Stimulated activated CD8-positive, alpha-beta memory T cell treated with anti-CD3 and anti-CD28 coated beads, Interleukin-15, amount 100 ng/mL, for 48 hours (primary cell): Measurements from ENCODE around the gene PSME1.
"Not testable (repeated sequence)": the region's sequence is repeated elsewhere in the genome, so short reads cannot be mapped to it uniquely, and the experiment has no call there.

ENCODE experiments used
- DNase-seq, 2 donors: peaks; one replicate each; pipeline ENCODE4 v3.0.0-alpha.2; 2020; ENCODE audit warnings: low read depth in 2 of 2

PSME1 gene

GRCh38 chr14:24105609-24106239, 30.3 kb upstream of the PSME1 start:
- not testable (repeated sequence) for DNase-seq

- no peak for DNase-seq
Measured at GRCh38 chr14:24106672-24107271, 29.2 kb upstream of the PSME1 start.

DNA sequence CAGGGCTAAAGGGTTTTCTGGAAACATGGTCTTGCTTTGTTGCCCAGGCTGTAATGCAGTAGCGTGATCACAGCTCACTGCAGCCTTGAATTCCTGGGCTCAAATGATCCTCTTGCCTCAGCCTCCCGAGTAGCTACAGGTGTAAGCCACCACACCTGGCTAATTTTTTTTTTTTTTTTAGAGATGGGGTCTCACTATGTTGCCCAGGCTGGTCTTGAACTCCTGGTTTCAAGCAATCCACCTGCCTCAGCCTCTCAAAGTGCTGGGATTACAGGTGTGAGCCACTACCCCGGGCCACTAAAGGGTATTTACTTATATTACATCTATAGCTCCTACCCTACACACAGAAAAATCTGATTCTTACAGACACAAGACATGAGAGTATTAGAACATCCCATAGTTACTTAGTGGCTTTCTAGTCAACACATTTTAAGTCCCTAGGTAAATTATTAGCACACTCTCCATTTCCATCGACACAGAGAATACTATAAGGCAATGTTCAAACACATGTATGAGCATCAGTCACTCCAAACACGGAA, 27.6 kb upstream of the PSME1 start:
- no peak for DNase-seq

GRCh38 chr14:24110060-24110459, 25.9 kb upstream of the PSME1 start:
- DNase-seq: no peak

GRCh38 chr14:24110523-24110922, 25.5 kb upstream of the PSME1 start:
- DNase-seq: no peak

DNA sequence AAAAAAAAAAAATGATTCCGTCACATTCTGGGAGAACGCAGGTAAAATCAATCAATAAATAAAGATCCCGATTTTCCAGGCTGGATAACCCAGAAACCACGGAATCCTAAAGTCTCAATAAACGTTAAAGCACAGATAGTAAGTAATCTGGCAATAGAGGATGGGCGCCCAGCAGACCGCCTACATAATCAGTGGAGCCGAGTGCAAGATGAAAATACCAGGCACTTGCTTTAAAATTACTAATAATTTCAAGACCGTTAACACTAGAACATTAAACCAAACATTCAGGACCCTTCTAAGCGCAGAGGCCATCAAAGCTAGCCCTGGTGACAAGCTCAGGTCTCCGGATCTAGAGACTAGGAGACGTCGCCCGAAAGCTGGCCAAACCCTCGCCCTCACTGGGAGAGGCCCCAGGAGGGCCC, 22.6 kb upstream of the PSME1 start:
- DNase-seq: no peak

DNA sequence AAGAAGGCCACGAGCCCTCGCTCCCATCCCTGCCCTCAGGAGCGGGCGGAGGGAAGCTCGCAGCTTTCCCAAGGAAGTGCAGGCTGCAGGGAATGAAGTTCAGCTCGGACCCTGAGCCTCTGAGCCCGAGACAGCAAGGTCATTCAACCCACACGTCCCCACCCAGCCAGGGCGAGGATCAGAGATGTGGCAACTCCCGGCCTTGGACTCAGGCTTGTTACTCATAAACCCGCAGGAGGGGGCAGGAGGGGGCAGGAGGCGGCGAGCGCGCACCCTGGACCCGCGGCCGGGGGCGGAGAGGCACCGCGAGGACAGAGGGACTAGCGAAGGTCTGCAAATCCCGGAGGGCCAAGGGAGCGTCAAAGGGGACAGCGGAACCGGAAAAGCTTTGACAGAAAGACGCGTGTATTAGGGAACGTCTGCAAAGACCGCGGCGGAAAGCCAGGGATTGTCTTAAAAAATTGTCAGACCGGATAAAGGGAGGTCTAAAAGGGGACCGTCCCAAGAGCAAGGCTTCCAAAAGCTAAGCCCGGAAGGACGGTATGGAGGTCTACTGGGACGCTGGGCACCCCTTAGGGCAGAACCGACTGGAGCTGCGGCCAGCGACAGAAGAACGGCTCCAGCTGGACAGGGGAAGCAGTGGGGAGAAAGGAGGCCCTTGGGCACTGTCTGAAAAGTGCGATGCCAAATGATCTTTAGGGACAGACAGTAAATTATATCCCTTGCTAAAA, 22.0 kb upstream of the PSME1 start:
- peak; percentile 77 to 83 for DNase-seq

DNA sequence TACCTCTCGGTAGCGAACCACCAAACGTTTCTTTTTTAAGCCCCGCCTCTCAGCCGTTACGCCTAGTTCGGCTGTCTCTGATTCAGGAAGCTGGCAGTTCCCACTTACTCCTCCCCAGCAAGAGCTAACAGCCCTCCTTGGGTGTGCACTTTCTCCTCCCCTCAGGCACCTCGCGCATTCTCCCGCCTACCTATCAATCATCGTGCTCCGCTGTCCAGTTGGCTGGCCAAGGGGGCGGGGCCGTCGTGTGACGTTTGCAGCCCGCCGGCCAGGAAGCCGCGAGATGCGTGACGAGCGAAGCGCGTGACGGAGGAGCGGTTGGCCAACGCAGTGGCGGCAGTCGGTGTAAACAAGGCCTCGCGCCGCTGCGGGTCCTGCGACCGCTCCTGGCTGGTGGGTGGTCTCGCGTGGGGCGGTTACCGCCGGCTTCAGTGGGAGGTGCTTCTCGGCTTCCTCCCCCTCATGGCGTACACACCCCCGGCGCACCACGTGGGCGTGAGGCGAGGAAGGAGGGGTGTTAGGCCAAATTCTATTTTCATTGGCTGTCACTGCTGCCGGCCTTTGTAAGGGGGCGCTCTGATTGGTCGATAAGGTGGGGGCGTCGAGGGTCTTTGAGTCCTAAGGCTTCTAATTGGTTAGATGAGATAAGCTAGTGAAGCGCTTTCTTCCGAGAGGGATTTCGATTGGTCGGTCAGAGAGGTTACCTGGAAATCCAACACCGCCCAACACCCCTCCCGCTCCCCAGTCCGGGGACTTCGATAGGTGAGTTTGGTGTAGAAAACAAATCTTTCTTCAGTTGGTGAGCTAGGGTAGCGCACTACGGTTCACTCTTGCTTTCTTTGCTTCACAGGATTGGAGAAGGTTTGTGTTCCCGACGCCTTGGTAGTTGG, 21.2 kb upstream of the PSME1 start, which contains the start of the genes DCAF11 and NRL:
TSS of gene DCAF11 (plus strand) at position 246 of the 890 bp plus-strand sequence. CDS start 818 bp downstream, outside the sequence.
TSS of gene NRL (minus strand) at position 418 of the 890 bp plus-strand sequence. CDS start 32,101 bp downstream, outside the sequence.
- DNase-seq: peak; percentile 96 to 97

DNA sequence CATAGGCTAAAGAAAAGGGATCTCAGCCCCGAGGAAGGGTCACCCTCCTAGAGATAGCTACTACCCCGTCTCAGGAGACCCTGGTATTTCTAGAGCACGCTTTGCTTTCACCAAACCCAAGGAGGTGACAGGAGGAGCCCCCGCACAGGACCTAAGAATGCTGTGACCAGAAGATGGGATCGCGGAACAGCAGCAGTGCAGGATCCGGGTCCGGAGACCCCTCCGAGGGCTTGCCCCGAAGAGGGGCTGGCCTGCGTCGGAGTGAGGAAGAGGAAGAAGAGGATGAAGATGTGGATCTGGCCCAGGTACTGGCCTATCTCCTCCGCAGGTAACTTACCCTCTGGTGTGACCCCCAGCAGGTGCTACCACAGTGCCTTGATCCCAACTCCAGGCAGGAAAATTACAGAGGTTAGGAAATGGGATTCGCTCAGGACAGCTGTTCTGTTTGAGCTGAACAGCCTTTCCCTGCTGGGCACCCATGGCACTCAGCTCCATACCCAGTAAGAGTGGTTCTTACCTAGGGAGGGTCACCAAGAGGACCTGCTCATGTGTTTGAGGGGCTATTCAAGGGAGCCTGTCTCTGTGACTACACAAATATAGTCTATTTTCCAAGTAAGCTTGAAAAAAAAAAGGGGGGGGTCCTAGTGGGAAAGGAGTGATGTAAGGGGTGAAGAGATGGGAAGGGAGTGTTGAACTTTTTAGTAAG, 20.4 kb upstream of the PSME1 start:
- DNase-seq: no peak

GRCh38 chr14:24116128-24116814, 19.7 kb upstream of the PSME1 start:
- DNase-seq: no peak

- DNase-seq: no peak
Measured at GRCh38 chr14:24117179-24117578, 18.8 kb upstream of the PSME1 start.

DNA sequence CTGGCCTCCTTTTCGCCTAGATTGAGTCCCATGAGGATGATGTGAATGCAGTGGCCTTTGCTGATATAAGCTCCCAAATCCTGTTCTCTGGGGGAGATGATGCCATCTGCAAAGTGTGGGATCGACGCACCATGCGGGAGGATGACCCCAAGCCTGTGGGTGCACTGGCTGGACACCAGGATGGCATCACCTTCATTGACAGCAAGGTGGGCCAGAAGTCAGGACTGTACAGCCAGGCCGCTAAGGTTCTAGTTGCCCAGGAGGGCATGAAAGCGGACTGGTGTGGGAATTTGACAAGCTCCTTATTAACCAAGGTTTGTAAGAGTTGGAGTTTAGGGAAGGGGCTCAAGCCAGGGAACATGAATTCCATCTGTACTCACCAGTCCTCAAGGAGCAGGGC, 16.3 kb upstream of the PSME1 start:
- no peak for DNase-seq

DNA sequence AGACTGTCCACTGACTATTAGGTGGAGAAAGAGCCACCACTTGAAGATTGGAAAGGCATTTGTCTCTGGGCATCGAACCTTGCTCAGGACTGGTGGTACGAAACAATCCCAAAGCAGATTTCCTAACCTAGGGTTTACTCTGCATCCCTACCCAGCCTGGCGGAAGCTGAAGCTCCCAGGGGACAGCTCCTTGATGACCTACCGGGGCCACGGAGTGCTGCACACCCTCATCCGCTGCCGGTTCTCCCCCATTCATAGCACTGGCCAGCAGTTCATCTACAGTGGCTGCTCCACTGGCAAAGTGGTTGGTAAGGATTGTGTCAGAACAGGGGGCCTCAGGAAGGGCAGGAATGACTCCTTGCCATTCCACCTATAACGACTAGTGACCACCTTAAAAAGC, 14.8 kb upstream of the PSME1 start:
- DNase-seq: no peak

- no peak for DNase-seq
Measured at GRCh38 chr14:24122416-24122815, 13.6 kb upstream of the PSME1 start.

DNA sequence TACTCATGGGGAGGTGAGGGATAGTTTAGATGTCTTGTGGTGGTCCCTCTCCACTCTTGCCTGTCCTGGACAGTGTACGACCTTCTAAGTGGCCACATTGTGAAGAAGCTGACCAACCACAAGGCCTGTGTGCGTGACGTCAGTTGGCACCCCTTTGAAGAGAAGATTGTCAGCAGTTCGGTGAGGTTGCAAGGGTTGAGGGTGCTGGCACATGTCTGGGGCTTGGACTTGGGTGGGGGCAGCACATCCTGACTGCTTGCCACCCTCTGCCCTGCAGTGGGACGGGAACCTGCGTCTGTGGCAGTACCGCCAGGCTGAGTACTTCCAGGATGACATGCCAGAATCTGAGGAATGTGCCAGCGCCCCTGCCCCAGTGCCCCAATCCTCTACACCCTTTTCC, 13.1 kb upstream of the PSME1 start:
- no peak for DNase-seq

GRCh38 chr14:24123424-24124417, 12.3 kb upstream of the PSME1 start:
- no peak for DNase-seq

DNA sequence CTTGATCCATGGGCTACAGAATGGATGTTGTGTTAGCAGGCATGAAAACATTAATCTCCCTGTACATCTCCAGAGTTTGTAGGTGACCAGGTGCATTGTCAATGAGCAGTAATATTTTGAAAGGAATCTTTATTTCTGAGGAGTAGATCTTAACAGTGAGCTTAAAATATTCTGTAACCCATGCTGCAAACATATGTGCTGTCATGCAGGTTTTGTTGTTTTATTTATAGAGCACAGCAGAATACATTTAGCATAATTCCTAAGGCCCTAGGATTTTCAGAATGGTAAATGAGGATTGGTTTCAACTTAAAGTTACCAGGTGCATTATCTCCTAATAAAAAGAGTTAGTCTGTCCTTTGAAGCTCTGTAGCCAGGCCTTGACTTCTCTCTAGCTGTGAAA, 9.1 kb upstream of the PSME1 start:
- DNase-seq: no peak

GRCh38 chr14:24127673-24128072, 8.3 kb upstream of the PSME1 start:
- DNase-seq: no peak

- no peak for DNase-seq
Measured at GRCh38 chr14:24129410-24129998, 6.5 kb upstream of the PSME1 start.
